A549 (cell line): ENCODE measurements around the gene ARID3A.

ENCODE experiments used
- EHMT2 ChIP-seq: fragments of 200-600 bp; sonication (generic); IDR thresholded peaks from 2 replicates; pipeline ENCODE4 v1.6.1; 2016; ENCODE audit warnings: antibody characterized with exemption, low read depth, mild to moderate bottlenecking, moderate library complexity
- HOXA7 ChIP-seq: fragments of 250-450 bp; sonication (Bioruptor Pico); IDR thresholded peaks from 2 replicates; pipeline ENCODE4 v1.5.0; 2020; ENCODE audit warnings: mild to moderate bottlenecking, moderate library complexity
- HOXB13 ChIP-seq: fragments of 250-450 bp; sonication (Bioruptor Pico); IDR thresholded peaks from 2 replicates; pipeline ENCODE4 v1.5.0; 2020; ENCODE audit warnings: low read depth, mild to moderate bottlenecking, moderate library complexity
- POLR2A ChIP-seq: IDR thresholded peaks from 2 replicates; pipeline ENCODE4 v1.6.1; 2012; ENCODE audit warnings: mild to moderate bottlenecking, low read length
- RAD21 ChIP-seq, 2 experiments: fragments of >200 bp in 1 of 2; sonication (Bioruptor Twin) in 1 of 2; formaldehyde crosslinking in 1 of 2; IDR thresholded peaks in 1 of 2; conservative IDR thresholded peaks in 1 of 2; 2 replicates in 1 of 2; 3 replicates in 1 of 2; pipeline ENCODE4 v1.6.1; 2012 to 2018; ENCODE audit warnings: inconsistent platforms in 1 of 2
- SREBF2 ChIP-seq: fragments of 450-650 bp; IDR thresholded peaks from 2 replicates; pipeline ENCODE4 v1.6.1; 2014; ENCODE audit warnings: mild to moderate bottlenecking, moderate library complexity
- TF ChIP-seq, protein P1 (sequence below): fragments of >200 bp; sonication (Bioruptor Twin); formaldehyde crosslinking; IDR thresholded peaks from 3 replicates; pipeline ENCODE4 v1.5.1; 2016
- TF ChIP-seq, protein P2 (sequence below): fragments of 150-350 bp; IDR thresholded peaks from 2 replicates; pipeline ENCODE4 v1.6.1; 2014; ENCODE audit warnings: low read depth, mild to moderate bottlenecking, low read length

GRCh38 chr19:964761-965694 lies 39.2 kb downstream of the ARID3A start:
- no peak for TF ChIP-seq HOXA7 (CRISPR knock-in tag)
- no peak for TF ChIP-seq RAD21 (conservative IDR thresholded peaks at IDR 0.05 in 1 of 2, IDR thresholded peaks at IDR 0.05 in 1 of 2)
- TF ChIP-seq, protein P1, sequence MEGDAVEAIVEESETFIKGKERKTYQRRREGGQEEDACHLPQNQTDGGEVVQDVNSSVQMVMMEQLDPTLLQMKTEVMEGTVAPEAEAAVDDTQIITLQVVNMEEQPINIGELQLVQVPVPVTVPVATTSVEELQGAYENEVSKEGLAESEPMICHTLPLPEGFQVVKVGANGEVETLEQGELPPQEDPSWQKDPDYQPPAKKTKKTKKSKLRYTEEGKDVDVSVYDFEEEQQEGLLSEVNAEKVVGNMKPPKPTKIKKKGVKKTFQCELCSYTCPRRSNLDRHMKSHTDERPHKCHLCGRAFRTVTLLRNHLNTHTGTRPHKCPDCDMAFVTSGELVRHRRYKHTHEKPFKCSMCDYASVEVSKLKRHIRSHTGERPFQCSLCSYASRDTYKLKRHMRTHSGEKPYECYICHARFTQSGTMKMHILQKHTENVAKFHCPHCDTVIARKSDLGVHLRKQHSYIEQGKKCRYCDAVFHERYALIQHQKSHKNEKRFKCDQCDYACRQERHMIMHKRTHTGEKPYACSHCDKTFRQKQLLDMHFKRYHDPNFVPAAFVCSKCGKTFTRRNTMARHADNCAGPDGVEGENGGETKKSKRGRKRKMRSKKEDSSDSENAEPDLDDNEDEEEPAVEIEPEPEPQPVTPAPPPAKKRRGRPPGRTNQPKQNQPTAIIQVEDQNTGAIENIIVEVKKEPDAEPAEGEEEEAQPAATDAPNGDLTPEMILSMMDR, result no peak
- no peak for TF ChIP-seq EHMT2
- TF ChIP-seq POLR2A, result no peak
- TF ChIP-seq HOXB13 (CRISPR knock-in tag), result no peak
- TF ChIP-seq, protein P2, sequence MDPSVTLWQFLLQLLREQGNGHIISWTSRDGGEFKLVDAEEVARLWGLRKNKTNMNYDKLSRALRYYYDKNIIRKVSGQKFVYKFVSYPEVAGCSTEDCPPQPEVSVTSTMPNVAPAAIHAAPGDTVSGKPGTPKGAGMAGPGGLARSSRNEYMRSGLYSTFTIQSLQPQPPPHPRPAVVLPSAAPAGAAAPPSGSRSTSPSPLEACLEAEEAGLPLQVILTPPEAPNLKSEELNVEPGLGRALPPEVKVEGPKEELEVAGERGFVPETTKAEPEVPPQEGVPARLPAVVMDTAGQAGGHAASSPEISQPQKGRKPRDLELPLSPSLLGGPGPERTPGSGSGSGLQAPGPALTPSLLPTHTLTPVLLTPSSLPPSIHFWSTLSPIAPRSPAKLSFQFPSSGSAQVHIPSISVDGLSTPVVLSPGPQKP, result no peak
- TF ChIP-seq SREBF2, result no peak
